ENCODE results near the gene SORBS2.

SORBS2 gene

GRCh38 chr4:185549095-185549639, 262.8 kb downstream of the SORBS2 start:
- ATAC-seq (ENCODE audit: low read depth): no peak
- no peaks in the 10 kb centered on the region for H3K36me3 ChIP-seq (ENCODE audit: low read depth)
- DNase-seq (ENCODE audit: low spot score): no peak
- no peaks in the 10 kb centered on the region for H3K9me3 ChIP-seq (ENCODE audit: severe bottlenecking)
- no peak overlapping the region for H3K27ac ChIP-seq (ENCODE audit: poor library complexity, severe bottlenecking)
- no peak overlapping the region for H3K4me3 ChIP-seq (ENCODE audit: severe bottlenecking)
- H3K4me1 ChIP-seq (ENCODE audit: insufficient read depth, poor library complexity, severe bottlenecking): no peaks in the 10 kb centered on the region
- H3K27me3 ChIP-seq (ENCODE audit: insufficient read depth, poor library complexity, severe bottlenecking): no peaks in the 10 kb centered on the region
- TF ChIP-seq CTCF (IDR thresholded peaks at IDR 0.05; ENCODE audit: poor library complexity, severe bottlenecking): no peak

- Histone ChIP-seq H3K9me3 (ENCODE audit: severe bottlenecking) (no peaks in the 10 kb centered on the region), H3K36me3 (ENCODE audit: low read depth) (no peaks in the 10 kb centered on the region), H3K4me1 (ENCODE audit: insufficient read depth, poor library complexity, severe bottlenecking) (no peaks in the 10 kb centered on the region), H3K27me3 (ENCODE audit: insufficient read depth, poor library complexity, severe bottlenecking) (no peaks in the 10 kb centered on the region), H3K4me3 (ENCODE audit: severe bottlenecking) (no peak overlapping the region), H3K27ac (ENCODE audit: poor library complexity, severe bottlenecking) (no peak overlapping the region)
- no peak for DNase-seq (ENCODE audit: low spot score)
- TF ChIP-seq CTCF (IDR thresholded peaks at IDR 0.05; ENCODE audit: poor library complexity, severe bottlenecking): no peak
- ATAC-seq (ENCODE audit: low read depth): no peak
Observed at GRCh38 chr4:185548587-185548986, 263.4 kb downstream of the SORBS2 start.

GRCh38 chr4:185546335-185546734, 265.7 kb downstream of the SORBS2 start:
- no peak overlapping the region for H3K4me3 ChIP-seq (ENCODE audit: severe bottlenecking)
- ATAC-seq (ENCODE audit: low read depth) (no peak), DNase-seq (ENCODE audit: low spot score) (no peak)
- no peaks in the 10 kb centered on the region for H3K4me1 ChIP-seq (ENCODE audit: insufficient read depth, poor library complexity, severe bottlenecking)
- no peak overlapping the region for H3K27ac ChIP-seq (ENCODE audit: poor library complexity, severe bottlenecking)
- no peak for TF ChIP-seq CTCF (IDR thresholded peaks at IDR 0.05; ENCODE audit: poor library complexity, severe bottlenecking)
- H3K36me3 ChIP-seq (ENCODE audit: low read depth): no peaks in the 10 kb centered on the region
- no peaks in the 10 kb centered on the region for H3K27me3 ChIP-seq (ENCODE audit: insufficient read depth, poor library complexity, severe bottlenecking)
- H3K9me3 ChIP-seq (ENCODE audit: severe bottlenecking): no peaks in the 10 kb centered on the region

DNA sequence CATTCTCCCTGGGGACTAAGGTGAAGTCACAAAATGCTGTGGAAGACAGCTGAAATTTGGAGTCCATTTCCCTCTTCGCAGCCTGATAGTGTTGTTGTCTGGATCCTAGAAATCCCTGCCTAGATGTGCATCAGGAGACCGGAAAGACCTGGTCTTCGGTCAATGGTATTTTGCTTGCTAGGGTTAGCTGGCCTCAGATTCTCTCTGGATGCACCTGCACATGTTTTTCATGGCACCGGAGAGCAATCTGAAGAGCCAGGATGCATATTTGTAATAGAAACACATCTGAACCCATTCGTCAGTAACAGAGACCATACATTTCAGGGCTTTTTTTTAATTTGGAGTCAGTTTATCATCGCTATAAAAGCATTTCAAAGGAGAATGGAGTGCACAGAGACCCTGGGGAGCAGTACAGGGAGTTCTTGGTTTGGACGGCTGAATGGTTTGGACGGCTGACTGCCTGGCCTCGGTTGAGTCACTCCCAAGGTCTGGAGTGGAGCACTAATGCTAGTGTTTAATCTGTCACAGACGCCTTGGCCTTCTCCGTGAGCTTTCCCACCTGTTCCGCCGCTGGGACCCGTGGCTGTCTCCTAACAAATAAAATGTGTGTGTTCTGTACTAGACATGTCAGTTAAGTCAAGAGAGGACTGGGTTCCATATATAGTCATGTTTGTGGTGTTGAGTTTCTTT, 269.2 kb downstream of the SORBS2 start:
- Histone ChIP-seq H3K27ac (ENCODE audit: poor library complexity, severe bottlenecking) (no peak overlapping the region), H3K4me3 (ENCODE audit: severe bottlenecking) (no peak overlapping the region), H3K4me1 (ENCODE audit: insufficient read depth, poor library complexity, severe bottlenecking) (no peaks in the 10 kb centered on the region), H3K36me3 (ENCODE audit: low read depth) (no peaks in the 10 kb centered on the region), H3K9me3 (ENCODE audit: severe bottlenecking) (no peaks in the 10 kb centered on the region), H3K27me3 (ENCODE audit: insufficient read depth, poor library complexity, severe bottlenecking) (peaks cover 2% of the 10 kb centered on the region)
- TF ChIP-seq CTCF (IDR thresholded peaks at IDR 0.05; ENCODE audit: poor library complexity, severe bottlenecking): no peak
- DNase-seq (ENCODE audit: low spot score) (no peak), ATAC-seq (ENCODE audit: low read depth) (no peak)

DNA sequence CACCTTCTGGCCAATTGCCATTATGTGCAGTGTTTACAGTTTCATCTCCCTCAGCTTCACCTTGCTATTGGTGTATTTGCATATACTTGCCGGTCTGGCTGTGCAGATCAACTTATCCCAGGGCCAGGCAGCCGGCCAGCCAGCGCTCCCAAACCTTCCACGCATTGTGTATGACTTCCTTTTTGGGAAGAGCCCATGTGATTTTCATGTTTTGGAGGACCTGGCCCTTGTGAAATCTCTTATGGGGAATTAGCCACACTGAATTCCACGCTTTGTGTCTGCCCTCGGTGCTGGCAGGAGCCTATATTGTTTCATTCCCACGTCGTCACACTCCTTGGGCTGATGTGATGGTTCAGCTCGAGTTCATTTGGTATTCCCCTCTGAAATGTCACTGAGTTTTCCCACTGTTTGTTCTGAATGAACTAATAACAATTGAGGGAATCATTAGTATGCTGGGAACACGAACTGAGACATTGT, 270.7 kb downstream of the SORBS2 start:
- ATAC-seq (ENCODE audit: low read depth) (no peak), DNase-seq (ENCODE audit: low spot score) (no peak)
- no peak for TF ChIP-seq CTCF (IDR thresholded peaks at IDR 0.05; ENCODE audit: poor library complexity, severe bottlenecking)
- Histone ChIP-seq H3K27me3 (ENCODE audit: insufficient read depth, poor library complexity, severe bottlenecking) (peaks cover 6% of the 10 kb centered on the region), H3K4me3 (ENCODE audit: severe bottlenecking) (no peak overlapping the region), H3K4me1 (ENCODE audit: insufficient read depth, poor library complexity, severe bottlenecking) (no peaks in the 10 kb centered on the region), H3K36me3 (ENCODE audit: low read depth) (no peaks in the 10 kb centered on the region), H3K27ac (ENCODE audit: poor library complexity, severe bottlenecking) (no peak overlapping the region), H3K9me3 (ENCODE audit: severe bottlenecking) (no peaks in the 10 kb centered on the region)

Measured in RWPE2 (cell line).